AG08395 (cell line): ENCODE measurements around the gene ZBTB46.
"Not testable (repeated sequence)": the region's sequence is repeated elsewhere in the genome, so short reads cannot be mapped to it uniquely, and the experiment has no call there.

Source experiments
- DNase-seq: peaks from one replicate; pipeline ENCODE4 v3.0.0; 2012; ENCODE audit warnings: mixed read lengths, low spot score

Gene ZBTB46

DNA sequence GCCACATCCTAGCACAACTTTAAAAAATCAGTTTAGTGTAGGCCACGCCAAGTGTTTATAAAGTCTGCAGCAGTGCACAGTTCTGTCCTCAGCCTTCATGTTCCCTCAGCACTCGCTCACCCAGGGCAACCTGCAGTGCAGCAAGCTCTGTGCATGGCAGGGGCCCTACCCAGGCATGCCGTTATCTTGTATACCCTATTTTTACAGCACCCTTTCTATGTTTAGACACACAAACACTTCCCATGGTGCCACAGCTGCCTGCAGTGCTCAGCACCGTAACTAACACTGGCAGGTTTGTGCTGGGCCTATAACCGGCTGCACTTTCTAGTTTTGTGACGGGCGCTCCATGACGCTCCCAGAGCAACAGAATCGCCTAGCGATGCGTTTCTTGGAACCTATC, 43.8 kb downstream of the ZBTB46 start:
- no peak for DNase-seq

DNA sequence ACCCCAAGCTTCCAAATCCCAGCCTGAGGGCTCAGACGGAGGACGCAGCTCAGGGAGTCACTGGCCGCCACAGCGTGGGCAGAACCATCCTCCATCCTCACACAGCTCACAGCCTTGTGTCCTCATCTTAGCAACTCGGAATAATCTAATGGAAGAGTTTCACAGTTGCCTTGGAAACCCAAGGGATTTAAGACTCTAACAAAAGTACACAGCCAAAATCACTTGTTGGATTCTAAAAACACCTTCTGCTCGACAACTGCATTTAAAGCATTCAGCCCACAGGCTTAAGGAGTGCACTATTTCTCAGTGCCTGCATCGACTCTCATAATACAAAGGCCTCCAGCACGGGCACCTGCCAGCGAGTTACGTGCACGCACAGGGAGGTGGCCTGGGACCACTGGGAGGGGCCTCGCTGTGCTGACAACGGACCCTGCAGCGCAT, 45.4 kb downstream of the ZBTB46 start:
- no peak for DNase-seq

DNA sequence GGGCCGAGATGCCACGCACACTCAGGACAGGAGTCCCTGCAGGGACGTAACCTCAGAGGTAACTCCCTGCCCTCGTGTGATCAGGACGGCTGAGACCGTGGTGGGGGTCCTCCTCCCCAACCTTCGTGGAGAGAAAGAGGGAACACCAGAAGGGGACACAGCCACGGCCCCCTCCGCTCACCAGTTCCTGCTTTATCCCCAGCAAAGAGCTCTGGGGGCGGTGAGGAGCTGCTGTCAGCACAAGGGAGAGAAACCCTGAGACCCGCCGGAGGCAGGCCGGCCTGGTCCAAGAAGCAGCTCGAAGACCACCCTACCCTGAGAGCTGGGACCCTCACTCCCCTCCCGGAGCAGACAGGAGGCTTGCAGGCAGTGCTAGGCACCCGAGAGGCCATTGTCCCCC, 47.1 kb downstream of the ZBTB46 start:
- no peak for DNase-seq

DNA sequence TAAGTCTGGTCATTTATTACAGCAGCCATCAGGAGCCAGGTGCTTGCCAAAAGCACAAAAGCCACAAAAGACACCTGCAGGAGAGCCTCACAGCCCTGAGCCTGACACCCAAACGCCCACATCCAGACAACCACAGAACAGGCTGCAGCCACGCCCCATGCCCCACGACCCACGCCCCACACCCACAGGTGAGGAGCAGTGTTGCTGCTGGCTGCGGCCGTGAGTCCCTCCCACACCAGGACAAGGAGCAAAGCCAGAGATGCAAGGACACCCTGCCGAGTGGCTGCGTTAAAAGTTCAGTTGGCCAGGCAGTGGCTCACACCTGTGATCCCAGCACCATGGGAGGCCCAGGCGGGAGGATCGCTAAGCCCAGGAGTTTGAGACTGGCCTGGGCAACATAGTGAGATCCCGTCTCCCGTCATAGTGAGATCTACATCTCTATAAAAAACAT, 48.5 kb downstream of the ZBTB46 start:
- DNase-seq = no peak

DNA sequence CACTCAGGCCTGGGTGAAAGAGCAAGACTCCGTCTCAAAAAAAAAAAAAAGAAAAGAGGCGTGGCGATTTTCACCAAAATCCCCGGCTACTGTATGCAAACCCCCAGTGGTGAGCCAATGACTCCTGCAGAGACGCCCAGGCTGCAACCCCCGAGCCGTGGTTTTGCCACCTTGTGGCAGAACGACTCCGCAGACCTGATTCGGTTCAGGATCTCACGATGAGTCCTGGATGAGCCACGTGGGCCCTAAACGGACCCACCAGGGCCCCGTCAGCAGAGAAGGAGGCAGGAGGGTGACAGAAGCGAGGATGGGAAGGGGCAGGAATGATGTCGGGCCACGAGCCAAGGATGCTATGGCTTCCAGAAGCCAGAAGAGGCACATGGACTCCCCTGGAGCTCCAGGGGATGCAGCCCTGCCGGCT, 49.0 kb downstream of the ZBTB46 start:
- DNase-seq = no peak

DNA sequence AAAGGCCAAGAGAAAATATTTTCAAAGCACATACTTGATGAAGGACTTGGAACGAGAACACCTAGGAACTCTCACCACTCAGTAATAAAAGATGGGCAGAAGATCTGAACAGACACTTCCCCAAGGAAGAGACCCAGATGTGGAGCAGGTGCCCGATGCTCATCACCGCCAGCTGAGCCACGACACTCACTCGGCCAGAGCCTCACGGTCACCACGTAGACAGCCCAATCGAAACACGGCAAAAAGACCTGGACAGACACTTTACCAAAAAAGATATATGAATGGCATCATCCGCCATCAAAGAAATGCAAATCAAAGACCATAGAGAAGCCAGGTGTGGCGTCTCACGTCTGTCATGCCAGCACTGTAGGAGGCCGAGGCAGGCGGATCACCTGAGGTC, 49.9 kb downstream of the ZBTB46 start:
- DNase-seq = no peak

DNA sequence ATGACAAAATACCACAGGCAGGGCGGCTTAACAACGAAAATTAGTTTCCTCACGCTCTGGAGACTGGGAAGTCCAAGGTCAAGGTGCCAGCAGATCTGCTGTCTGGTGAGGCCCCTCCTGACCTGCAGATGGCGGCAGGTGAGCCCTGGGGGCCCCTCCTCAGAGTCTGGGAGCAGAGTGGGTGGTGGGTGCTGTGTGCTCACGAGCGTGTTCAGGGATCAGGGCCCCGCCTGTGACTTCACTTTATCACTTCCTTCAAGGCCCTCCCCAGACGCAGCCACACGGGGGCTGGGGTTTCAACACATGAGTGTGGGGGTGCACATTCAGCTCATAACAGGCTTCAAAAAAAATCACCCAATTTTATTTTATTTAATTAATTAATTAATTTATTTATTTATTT, 52.2 kb downstream of the ZBTB46 start:
- DNase-seq = no peak

DNA sequence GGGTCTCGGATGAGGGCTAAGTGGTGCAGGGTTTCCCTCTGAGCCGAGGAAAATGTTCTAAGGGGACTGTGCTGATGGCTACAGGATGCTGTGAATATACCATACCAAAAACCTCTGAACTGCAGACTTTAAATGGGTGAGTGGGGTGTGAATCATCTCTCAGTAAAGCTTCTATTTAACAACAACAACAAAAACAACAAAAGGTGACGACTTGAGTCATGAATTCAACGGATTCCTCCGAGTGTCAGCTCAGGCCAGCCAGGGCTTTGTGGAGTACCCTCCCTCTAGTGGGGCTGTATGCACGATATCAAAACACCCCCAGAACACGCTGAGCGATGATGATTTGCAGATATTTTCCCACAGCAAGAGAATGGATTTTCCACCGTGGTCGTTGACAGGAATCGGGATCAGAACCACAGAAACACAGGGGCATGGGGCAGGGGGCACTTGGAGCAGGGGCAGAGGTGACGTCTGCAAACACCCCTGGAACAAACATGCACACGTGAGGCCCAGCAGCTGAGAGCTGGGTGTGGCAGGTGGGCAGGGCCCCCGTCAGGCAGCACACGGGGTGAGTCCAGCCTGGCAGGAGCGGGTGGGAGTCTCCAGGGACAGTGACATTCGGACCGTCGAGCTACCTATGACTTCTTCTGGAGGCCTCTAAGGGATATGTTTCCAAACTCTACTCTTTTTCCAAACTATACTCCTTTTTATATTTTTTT, 52.9 kb downstream of the ZBTB46 start:
- no peak for DNase-seq

DNA sequence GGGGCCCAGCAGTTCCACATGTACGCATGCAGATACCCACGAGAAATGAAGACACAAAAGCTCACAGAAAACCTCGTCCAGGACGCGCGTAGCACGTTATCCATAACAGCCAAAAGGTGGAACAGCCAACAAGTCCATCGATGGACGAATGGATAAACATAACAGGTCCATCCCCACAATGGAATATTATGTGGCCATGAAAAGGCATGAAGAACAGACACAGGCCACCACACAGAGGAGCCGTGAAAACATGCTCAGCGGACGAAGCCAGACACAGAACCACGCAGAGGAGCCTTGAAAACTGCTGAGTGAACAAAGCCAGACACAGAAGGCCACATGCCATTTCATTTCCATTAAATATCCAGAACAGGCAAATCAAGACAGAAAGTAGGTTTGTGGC, 53.5 kb downstream of the ZBTB46 start:
- DNase-seq = no peak

DNA sequence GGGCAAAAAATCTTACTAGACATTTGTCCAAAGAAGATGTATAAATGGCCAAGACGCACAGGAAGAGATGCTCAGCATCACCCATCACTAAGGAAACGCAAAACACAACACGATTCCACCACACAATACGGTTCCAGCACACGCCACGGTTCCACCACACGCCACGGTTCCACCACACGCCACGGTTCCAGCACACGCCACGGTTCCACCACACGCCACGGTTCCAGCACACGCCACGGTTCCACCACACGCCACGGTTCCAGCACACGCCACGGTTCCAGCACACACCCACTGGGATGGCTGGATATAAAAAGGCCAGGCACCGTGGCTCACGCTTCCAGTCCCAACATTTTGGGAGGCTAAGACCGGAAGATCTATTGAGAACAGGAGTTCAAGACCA, 54.2 kb downstream of the ZBTB46 start:
- DNase-seq = not testable (repeated sequence)

DNA sequence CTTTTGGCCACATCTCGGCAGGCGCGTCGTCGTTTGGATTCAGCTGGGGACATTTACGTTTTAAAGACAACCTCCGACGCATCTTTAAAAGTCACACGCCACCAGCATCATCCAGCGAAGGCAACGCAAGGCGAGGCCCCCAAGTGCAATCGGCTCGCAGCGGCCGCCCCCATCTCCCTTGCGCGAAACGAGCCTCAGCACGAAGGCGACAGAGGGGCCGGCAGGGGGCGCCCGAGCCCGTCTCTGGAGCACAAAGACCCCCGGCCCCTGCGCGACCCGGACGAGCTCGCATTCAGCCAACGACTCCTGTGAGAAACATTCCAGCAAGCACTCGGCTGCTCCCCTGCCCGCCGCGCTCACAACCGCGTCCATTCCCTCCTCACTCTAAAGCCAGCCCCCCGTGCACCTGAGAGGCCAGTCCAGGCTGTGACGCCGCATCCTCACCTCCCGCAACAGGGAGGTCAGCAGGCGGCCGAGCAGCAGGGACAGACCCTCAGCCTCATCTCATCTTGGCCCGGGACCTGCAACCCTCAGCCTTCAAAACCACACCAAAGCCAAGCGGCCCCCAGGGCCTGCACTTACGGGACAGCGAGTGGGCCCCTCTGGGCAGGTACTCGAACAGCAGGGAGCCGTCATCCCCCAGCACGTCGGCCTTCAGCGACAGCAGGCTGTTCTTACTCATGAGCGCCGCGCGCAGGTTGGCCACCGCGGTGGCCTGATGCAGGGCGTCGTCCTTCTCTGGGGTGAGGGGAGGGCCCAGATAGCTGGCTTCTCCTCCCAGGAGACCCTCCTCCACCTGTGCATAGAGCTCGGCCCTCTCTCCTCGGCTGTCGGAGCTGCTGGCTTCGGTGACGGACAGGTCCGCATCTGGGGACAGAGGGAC, 55.7 kb downstream of the ZBTB46 start:
- DNase-seq = peak; percentile 45

DNA sequence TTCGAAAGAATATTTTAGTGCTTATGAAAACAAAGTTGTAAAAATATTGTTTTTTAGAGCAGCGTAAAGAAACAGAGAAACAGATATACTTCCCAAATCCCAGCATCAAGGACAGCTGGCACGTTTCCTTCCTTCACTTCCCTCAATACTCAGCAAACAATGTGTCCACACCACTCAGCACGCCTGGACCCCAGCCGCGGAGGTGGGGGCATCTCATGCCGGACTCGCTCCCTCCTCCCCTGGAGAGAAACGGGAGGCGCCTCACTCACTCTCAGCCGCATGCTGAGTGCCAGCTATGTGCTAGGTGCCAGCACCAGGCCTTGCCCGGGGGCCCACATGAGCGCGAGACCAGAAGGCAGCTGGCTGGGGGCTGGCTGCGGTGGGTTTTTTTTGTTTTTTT, 56.8 kb downstream of the ZBTB46 start:
- DNase-seq = no peak

DNA sequence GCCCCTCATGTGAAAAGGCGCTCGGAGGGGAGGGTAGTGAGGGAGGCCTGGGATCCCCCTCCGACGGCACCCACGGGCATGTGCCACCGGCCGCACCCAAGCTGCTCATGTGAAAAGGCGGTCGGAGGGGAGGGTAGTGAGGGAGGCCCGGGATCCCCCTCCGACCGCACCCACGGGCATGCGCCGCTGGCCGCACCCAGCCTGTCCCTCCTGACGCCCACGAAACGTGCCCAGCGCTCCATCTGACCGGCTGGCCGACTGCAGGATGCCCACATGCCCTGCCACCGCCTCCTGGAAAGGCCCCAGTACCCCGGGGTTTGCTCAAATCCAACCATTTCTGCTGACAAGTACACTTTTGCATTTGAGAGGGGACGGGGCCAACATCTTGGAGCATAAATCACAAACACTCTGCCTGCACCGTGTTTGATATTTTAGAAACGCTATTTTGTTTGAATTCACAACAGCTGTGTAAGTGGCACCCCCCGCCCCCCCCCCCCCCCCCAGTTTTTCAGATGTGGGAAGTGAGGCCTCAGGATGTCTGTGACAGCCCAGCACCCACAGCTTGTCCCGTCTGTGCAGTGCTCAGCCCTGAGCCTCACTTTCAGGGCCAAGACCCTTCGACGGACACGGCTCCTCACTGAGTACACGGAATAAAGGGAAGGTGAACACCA, 57.4 kb downstream of the ZBTB46 start:
- DNase-seq = no peak

DNA sequence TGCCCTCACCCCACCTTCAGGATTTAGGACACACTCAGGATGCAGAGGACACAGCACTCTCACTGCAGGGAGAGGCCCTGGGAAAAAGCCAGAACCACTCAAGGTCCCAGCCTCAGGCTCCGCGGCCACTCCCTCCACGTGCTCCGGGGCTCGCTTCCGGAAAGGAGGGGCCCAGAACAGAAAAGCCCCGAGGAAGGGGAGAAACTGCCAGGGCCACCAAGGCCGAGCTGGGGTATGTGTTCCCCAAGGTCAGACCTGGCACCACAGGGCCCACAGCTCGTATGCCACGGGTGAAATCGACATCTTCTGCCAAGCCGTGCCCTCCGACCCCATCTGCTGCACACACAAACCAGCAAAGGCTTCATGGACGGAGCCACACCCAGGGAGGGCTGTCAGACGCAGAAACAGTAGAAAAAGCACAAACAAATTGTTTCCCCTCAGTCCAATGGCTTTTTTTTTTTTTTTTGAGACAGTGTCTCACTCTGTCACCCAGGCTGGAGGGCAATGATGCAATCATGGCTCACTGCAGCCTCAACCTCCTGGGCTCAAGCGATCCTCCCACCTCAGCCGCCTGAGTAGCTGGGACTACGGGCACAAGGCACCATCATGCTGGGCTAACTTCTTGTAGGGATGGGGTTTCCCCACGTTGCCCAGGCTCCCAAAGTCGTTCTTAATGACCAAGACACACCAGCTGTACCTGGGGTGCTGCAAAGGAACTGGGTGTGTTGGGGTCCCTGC, 58.1 kb downstream of the ZBTB46 start:
- peak; percentile 17 for DNase-seq

DNA sequence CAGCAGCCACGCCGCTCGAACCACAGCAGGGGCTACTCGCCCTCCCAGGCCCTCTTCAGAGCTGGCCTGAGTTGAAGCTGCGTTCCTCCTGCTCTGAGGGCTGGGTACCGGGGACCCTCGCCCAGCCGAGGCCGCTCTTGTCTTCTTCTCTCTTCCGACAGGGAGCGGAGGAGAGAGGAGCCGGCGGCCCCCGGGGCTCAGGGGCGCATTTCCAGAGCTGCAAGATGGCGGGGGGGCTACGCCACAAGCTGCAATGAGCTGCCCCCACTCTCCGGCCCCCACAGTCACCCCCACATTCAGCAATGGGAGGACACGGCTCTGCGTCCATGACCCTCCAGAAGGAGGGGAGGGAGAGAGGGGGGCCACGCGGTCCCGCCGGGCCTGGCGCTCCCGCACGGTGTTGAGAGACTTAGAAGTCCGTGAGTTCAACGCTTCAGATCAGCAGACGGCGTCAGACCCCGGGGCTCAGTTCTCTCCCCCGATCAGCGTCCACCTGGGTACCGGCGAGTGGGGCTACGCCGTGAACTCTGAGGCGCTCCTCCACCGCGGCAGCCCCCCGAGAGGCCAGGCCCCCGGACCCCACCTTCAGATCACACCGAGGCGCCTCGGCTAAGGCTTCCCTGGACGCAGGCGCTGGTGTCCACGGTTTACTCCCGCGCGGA, 59.9 kb downstream of the ZBTB46 start:
- no peak for DNase-seq

DNA sequence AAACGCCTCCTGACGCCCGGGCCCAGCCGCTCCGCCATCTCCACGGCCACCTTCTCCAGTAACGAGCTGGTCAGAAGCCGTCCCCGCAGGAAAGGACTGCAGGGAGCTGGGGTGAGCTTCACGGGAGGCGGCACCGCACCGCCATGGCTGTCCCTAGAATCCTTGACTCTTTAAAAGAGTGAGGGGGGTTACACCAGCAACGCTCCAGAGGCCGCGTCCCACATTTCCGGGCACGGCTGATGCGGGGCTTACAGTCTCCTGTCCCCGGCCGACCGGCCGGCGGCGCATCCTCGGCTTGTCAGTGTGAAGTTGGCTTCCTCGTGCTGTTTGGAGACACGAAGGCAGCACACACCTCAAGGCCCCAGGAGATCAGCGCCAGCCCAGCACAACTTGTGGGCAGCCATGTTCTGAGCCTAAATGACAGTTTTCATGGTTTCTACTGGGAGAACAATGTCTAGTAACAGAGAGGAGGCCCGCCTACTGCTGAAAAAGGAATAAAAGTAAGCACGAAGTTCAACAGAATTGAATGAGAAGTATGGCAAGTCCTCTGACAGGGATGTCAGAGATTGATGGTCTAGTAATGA, 61.1 kb downstream of the ZBTB46 start:
- no peak for DNase-seq

DNA sequence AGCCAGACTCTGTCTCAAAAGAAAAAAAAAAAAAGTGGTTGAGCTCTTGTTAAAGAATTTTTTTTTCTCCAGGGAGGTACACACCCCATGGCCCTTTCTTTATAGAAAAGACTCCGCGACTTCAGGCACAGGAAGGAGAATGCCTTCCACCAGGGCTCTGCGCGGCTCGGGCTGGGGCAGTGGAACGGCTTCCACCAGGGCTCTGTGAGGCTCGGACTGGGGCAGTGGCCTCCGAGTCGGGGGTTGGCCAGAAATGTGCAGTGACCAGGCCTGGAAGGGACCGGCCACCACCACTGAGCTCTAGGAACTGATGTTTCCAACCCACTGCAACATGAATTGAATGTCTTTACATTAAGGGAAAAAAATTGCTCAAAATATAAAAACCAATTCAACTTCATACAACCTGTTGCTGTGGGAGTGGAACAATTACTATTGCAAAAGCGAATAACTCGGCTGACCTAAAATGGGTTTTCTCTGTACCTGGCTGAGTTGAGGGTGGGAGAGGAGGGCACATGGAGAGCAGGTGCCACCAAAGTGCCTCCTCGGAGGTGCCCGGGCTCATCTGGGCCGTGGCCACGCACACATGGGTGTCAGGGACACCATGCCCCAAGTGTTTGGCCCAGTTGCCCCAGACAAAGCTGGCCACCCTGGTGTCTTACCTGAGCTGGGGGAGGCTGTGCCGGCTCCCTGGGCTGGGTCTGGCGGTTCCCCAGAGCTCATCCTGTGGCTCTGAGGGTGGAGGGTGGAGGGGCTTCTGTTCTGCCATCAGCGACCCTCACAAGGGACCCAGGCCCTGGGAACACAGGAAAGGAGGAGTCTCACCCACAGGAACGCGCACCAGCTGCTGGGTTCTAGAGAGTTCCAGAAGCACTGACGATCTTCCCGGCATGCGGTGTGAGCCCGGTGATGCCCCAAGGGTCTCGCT, 62.2 kb downstream of the ZBTB46 start:
- DNase-seq = no peak

DNA sequence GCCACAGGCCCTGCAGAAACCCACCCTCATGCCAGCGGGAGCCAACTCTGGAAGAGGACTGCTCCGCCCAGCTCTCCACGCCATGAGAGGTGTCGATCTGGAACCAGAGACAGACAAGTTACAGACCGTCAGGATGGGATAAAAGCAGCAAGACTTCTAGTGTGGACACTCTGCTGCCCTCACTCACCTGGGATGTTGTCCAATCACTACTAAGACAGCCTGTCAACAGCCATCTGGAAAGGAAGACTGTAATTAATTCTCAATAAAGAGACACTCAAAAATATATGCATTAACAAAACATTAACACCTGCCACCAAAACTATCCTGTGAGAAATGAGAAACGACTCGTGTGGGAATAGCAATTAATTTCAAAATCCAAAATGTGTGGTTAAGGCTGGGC, 63.2 kb downstream of the ZBTB46 start:
- DNase-seq = no peak

DNA sequence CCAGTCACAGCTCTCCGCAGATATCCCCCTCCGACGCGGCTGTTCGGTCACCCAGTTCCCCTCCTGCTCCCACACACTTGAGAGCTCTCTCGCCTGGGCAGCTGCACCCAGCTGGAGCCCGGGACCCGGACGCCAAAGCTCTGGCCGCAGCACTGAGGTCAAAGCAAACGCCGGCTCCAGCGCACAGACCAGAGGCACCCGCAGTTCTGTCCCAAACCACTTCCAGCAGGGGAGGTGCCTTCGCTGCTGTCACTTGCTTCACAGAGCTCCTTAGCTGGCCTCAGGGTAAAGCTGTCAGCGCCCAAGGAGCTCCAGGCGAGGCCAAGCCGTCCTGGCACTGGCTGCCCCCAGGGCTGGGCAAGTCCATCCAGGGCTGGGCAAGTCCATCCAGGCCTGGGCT, 63.6 kb downstream of the ZBTB46 start:
- no peak for DNase-seq
